WTC11 (cell line): Measurements from ENCODE around the gene PHYHD1. TPM values are rescaled to one million over a fixed set of nuclear protein-coding genes. Genes with fewer than 3 reads are reported as not detected.

Experiments used
- ATAC-seq: fragments of 200-7000 bp; cut with Tn5 transposase; 2 replicates; pipeline ENCODE4 v1.10.0; 2021; ENCODE audit warnings: mild to moderate bottlenecking, moderate library complexity
- CTCF ChIA-PET: fragments of 300-600 bp; sonication (Branson Sonifier 250); formaldehyde crosslinking; loops from one replicate; lab custom pipeline; 2021; ENCODE audit warnings: antibody characterized with exemption; lab: Charles Lee
- POLR2A ChIA-PET: fragments of 350-600 bp; sonication (Branson Sonifier 250); formaldehyde crosslinking; loops from one replicate; lab custom pipeline; 2021; ENCODE audit warnings: antibody characterized with exemption; lab: Charles Lee
- DNase-seq: peaks from one replicate; pipeline ENCODE4 v3.0.0; 2021; ENCODE audit warnings: low spot score
- H3K27ac Mint-ChIP-seq: 2 replicates; pipeline ENCODE4 v1.8.0; 2021; ENCODE audit warnings: mixed read lengths
- H3K27me3 Mint-ChIP-seq: 2 replicates; pipeline ENCODE4 v1.8.0; 2021; ENCODE audit warnings: low read depth, mild to moderate bottlenecking, moderate library complexity, mixed read lengths
- H3K36me3 Mint-ChIP-seq: 2 replicates; pipeline ENCODE4 v1.8.0; 2021; ENCODE audit warnings: mixed read lengths
- H3K4me1 Mint-ChIP-seq: 2 replicates; pipeline ENCODE4 v1.8.0; 2022; ENCODE audit warnings: mixed read lengths
- H3K4me3 Mint-ChIP-seq: 2 replicates; pipeline ENCODE4 v1.8.0; 2021; ENCODE audit warnings: mild to moderate bottlenecking, moderate library complexity, mixed read lengths
- H3K9me3 Mint-ChIP-seq: 2 replicates; pipeline ENCODE4 v1.8.0; 2021; ENCODE audit warnings: mixed read lengths
- FOXP1 ChIP-seq: sonication (generic); formaldehyde crosslinking; IDR thresholded peaks from 2 replicates; pipeline ENCODE4 v1.8.0; 2022; ENCODE audit warnings: missing genetic modification reagents, mild to moderate bottlenecking, moderate library complexity, borderline replicate concordance
- IRF1 ChIP-seq: sonication (generic); formaldehyde crosslinking; IDR thresholded peaks from 2 replicates; pipeline ENCODE4 v1.8.0; 2023; ENCODE audit warnings: missing genetic modification reagents
- KAT7 ChIP-seq: sonication (generic); formaldehyde crosslinking; IDR thresholded peaks from 2 replicates; pipeline ENCODE4 v1.8.1; 2023; ENCODE audit warnings: missing genetic modification reagents, mild to moderate bottlenecking, borderline replicate concordance
- NFYB ChIP-seq: sonication (generic); formaldehyde crosslinking; conservative IDR thresholded peaks from 2 replicates; pipeline ENCODE4 v1.8.0; 2022; ENCODE audit warnings: low read depth, missing genetic modification reagents
- PRDM15 ChIP-seq: sonication (generic); formaldehyde crosslinking; IDR thresholded peaks from 2 replicates; pipeline ENCODE4 v1.8.0; 2022; ENCODE audit warnings: missing genetic modification reagents
- PRRX2 ChIP-seq: fragments of 250-450 bp; sonication (Bioruptor Pico); IDR thresholded peaks from 2 replicates; pipeline ENCODE4 v1.8.0; 2021; ENCODE audit warnings: mild to moderate bottlenecking
- SMAD4 ChIP-seq: sonication (generic); formaldehyde crosslinking; IDR thresholded peaks from 2 replicates; pipeline ENCODE4 v1.8.0; 2022; ENCODE audit warnings: mild to moderate bottlenecking, missing genetic modification reagents
- SOX15 ChIP-seq: fragments of 250-450 bp; sonication (Bioruptor Pico); IDR thresholded peaks from 2 replicates; pipeline ENCODE4 v1.9.0; 2021; ENCODE audit warnings: mild to moderate bottlenecking
- SP1 ChIP-seq: sonication (generic); formaldehyde crosslinking; conservative IDR thresholded peaks from 2 replicates; pipeline ENCODE4 v1.8.1; 2022; ENCODE audit warnings: missing genetic modification reagents
- ZNF425 ChIP-seq: fragments of 250-450 bp; sonication (Bioruptor Pico); conservative IDR thresholded peaks from 2 replicates; pipeline ENCODE4 v1.9.0; 2021; ENCODE audit warnings: mild to moderate bottlenecking
- total RNA-seq: library from RNA; stranded (reverse); gene quantifications from 3 replicates; pipeline ENCODE4 v1.2.3, GENCODE V29; 2021
- TF ChIP-seq, protein P1 (sequence below): sonication (generic); formaldehyde crosslinking; IDR thresholded peaks from 2 replicates; pipeline ENCODE4 v1.8.1; 2023; ENCODE audit warnings: mild to moderate bottlenecking, missing genetic modification reagents, moderate library complexity

The PHYHD1 gene
- total RNA-seq, 1 experiment from 2014 or later, result 14.6 TPM

- Mint-ChIP-seq H3K4me3 (no peak overlapping the region), H3K9me3 (no peaks in the 10 kb centered on the region), H3K36me3 (no peaks in the 10 kb centered on the region), H3K4me1 (no peaks in the 10 kb centered on the region), H3K27ac (no peak overlapping the region), H3K27me3 (no peaks in the 10 kb centered on the region)
- ATAC-seq, result no peak
- no peak for TF ChIP-seq SMAD4
- TF ChIP-seq ZNF425 (CRISPR knock-in tag), result no peak
- peak; percentile 51 for TF ChIP-seq PRDM15 (CRISPR knock-in tag)
- no peak for TF ChIP-seq SP1 (CRISPR knock-in tag)
- ChIA-PET POLR2A (interaction anchor here (0.5 kb wide), 1 partner anchor 96 kb away, joined by 3 read pairs; no protein-coding TSS in a partner anchor), CTCF (interaction anchor here (0.7 to 1.6 kb wide), 3 partner anchors 9 to 499 kb away, joined by 3 to 5 read pairs (median 4); no protein-coding TSS in a partner anchor)
- no peak for DNase-seq
Measured at GRCh38 chr9:128937310-128938165, 16.8 kb downstream of the PHYHD1 start.

- POLR2A ChIA-PET, result interaction anchor here (0.7 kb wide), 1 partner anchor 132 kb away, joined by 4 read pairs; no protein-coding TSS in a partner anchor
- TF ChIP-seq PRRX2 (CRISPR knock-in tag) (no peak), SOX15 (no peak), KAT7 (no peak)
- TF ChIP-seq, all 79 proteins: peak for 0
- Mint-ChIP-seq H3K27ac (no peak overlapping the region; the same call in 1 of the 2 replicates), H3K4me1 (no peaks in the 10 kb centered on the region), H3K27me3 (no peaks in the 10 kb centered on the region), H3K9me3 (no peaks in the 10 kb centered on the region), H3K36me3 (no peaks in the 10 kb centered on the region), H3K4me3 (no peak overlapping the region)
- DNase-seq, result no peak
- CTCF ChIA-PET, result interaction anchor here (0.6 kb wide), 1 partner anchor 12 kb away, joined by 3 read pairs; no protein-coding TSS in a partner anchor
- no peak for ATAC-seq
Measured at GRCh38 chr9:128940271-128940921, 19.6 kb downstream of the PHYHD1 start.

GRCh38 chr9:128940946-128941755 lies 20.4 kb downstream of the PHYHD1 start:
- no peaks in the 10 kb centered on the region for H3K27me3 Mint-ChIP-seq
- TF ChIP-seq NFYB (no peak), FOXP1 (CRISPR knock-in tag) (no peak), IRF1 (CRISPR knock-in tag) (no peak)
- TF ChIP-seq, protein P1, sequence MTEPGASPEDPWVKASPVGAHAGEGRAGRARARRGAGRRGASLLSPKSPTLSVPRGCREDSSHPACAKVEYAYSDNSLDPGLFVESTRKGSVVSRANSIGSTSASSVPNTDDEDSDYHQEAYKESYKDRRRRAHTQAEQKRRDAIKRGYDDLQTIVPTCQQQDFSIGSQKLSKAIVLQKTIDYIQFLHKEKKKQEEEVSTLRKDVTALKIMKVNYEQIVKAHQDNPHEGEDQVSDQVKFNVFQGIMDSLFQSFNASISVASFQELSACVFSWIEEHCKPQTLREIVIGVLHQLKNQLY (CRISPR knock-in tag), result no peak

More at GRCh38 chr9:128940946-128941755, 20.4 kb downstream of the PHYHD1 start:
- CTCF ChIA-PET, result interaction anchor here (0.9 kb wide), 1 partner anchor 12 kb away, joined by 3 read pairs; no protein-coding TSS in a partner anchor
- H3K9me3 Mint-ChIP-seq, result no peaks in the 10 kb centered on the region
- DNase-seq (no peak), ATAC-seq (no peak)
- POLR2A ChIA-PET, result no interaction called here
- no peak overlapping the region; the same call in 1 of the 2 replicates for H3K27ac Mint-ChIP-seq
- no peak overlapping the region for H3K4me3 Mint-ChIP-seq
- H3K36me3 Mint-ChIP-seq, result peaks cover 5% of the 10 kb centered on the region
- H3K4me1 Mint-ChIP-seq, result peaks cover 1% of the 10 kb centered on the region
